Measurements from ENCODE around the gene ERC1.

GRCh38 chr12:1277905-1278304, 286.9 kb downstream of the ERC1 start:
- no peak for TF ChIP-seq POLR2AphosphoS5 (IDR thresholded peaks at IDR 0.05; ENCODE audit: low read depth, low read length)
- TF ChIP-seq POLR2A (IDR thresholded peaks at IDR 0.05; ENCODE audit: low read depth, low read length), result no peak
